ENCODE measurements around the gene CYP2J2. TPM values are rescaled to one million over a fixed set of nuclear protein-coding genes. Genes with fewer than 3 reads are reported as not detected.
A peak's percentile ranks its signal among the peaks of the same experiment; 100 is the strongest.
"Not testable (repeated sequence)": the region's sequence is repeated elsewhere in the genome, so short reads cannot be mapped to it uniquely, and the experiment has no call there.

CYP2J2 gene
- total and polyA plus RNA-seq, 11 donors: 45.6 to 208 (median 101) TPM

GRCh38 chr1:59871746-59872145, 54.8 kb downstream of the CYP2J2 start:
- Histone ChIP-seq H3K9me3 (peaks cover 0 to 6% (median 2%) of the 10 kb centered on the region in 12 donors), H3K4me1 (no peaks in the 10 kb centered on the region), H3K36me3 (no peaks in the 10 kb centered on the region), H3K27ac (no peak overlapping the region), H3K27me3 (no peaks in the 10 kb centered on the region), H3K4me3 (no peak overlapping the region)
- no peak for DNase-seq
- intact Hi-C loops (cut with DNase I): no loop called here
- no peak for TF ChIP-seq POLR2A (IDR thresholded peaks at IDR 0.05)
- TF ChIP-seq, protein P1, sequence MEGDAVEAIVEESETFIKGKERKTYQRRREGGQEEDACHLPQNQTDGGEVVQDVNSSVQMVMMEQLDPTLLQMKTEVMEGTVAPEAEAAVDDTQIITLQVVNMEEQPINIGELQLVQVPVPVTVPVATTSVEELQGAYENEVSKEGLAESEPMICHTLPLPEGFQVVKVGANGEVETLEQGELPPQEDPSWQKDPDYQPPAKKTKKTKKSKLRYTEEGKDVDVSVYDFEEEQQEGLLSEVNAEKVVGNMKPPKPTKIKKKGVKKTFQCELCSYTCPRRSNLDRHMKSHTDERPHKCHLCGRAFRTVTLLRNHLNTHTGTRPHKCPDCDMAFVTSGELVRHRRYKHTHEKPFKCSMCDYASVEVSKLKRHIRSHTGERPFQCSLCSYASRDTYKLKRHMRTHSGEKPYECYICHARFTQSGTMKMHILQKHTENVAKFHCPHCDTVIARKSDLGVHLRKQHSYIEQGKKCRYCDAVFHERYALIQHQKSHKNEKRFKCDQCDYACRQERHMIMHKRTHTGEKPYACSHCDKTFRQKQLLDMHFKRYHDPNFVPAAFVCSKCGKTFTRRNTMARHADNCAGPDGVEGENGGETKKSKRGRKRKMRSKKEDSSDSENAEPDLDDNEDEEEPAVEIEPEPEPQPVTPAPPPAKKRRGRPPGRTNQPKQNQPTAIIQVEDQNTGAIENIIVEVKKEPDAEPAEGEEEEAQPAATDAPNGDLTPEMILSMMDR (IDR thresholded peaks at IDR 0.05): no peak
- no peak for ATAC-seq

DNA sequence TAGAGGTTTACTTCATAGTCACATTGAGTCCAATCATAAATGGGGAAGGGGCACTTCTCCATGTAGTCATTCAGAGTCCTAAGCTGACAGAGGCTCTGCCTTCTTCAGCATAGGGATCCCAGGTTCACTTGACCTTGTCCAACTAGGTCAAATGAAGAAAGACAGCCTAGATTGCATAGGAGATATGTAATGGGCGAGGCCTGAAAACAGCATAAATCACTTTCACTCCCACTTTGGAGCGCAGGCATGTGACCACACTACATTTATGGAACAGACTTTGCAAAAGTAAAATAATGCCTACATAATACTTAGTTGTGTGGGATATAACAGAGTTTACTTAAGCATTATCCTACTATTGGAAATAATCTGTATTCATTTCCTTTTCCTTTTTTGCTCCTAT, 60.1 kb downstream of the CYP2J2 start:
- H3K27ac ChIP-seq: no peak overlapping the region
- ATAC-seq (no peak), DNase-seq (no peak)
- H3K27me3 ChIP-seq: no peaks in the 10 kb centered on the region
- peaks cover 0 to 4% (median 0%) of the 10 kb centered on the region in 9 donors for H3K36me3 ChIP-seq
- H3K4me3 ChIP-seq: no peak overlapping the region
- 91 to 98% (median 96%) methylated on average over 2 of the region's 2 CpGs for WGBS, 4 donors
- H3K4me1 ChIP-seq: no peaks in the 10 kb centered on the region
- intact Hi-C loops (cut with DNase I): no loop called here
- no peak for TF ChIP-seq POLR2A (IDR thresholded peaks at IDR 0.05)
- TF ChIP-seq, protein P1 (IDR thresholded peaks at IDR 0.05): no peak
- H3K9me3 ChIP-seq: no peaks in the 10 kb centered on the region

GRCh38 chr1:59857679-59858354, 68.8 kb downstream of the CYP2J2 start:
- DNase-seq: no peak
- ATAC-seq: peak in 1 of 4 donors; percentile 26
- Histone ChIP-seq H3K27me3 (peaks cover 0 to 4% (median 0%) of the 10 kb centered on the region in 9 donors), H3K4me1 (peaks cover 0 to 8% (median 0%) of the 10 kb centered on the region in 12 donors), H3K4me3 (no peak overlapping the region), H3K36me3 (no peaks in the 10 kb centered on the region), H3K27ac (peak overlapping the region in 1 of 12 donors; percentile 31), H3K9me3 (peaks cover 0 to 6% (median 0%) of the 10 kb centered on the region in 12 donors)
- intact Hi-C loops (cut with DNase I): no loop called here
- TF ChIP-seq, protein P1 (IDR thresholded peaks at IDR 0.05): no peak
- no peak for TF ChIP-seq POLR2A (IDR thresholded peaks at IDR 0.05)
- WGBS, 4 donors: 81 to 85% (median 82%) methylated on average over 5 of the region's 5 CpGs

DNA sequence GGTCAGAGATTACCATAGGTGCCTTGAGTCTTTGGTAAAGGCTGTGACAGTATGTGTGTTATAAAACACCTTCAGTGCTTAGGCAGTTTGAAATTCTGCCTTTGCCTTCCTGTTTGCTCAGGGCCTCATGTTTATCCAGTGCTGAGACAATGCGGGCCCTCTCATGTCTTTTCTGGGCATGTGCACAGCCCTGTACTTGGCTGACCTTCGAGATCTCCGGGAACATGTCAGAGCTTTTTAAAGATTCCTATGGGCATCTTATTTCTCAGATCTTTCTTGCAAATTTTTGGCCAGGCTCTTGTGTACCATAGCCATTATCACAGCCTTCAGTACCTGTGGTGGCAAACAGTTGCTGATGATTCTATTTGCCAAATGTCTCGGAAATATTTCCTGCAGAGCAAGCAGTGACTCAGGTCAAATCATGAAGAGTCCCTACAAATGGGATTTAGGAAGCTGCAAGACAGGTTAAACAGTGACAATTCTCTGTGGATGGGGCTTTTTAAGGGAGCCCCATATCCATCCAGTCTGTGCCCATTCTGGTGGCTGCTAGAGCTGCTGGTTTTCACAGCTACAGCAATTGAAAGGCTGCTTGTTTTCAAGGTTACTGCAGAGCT, 69.7 kb downstream of the CYP2J2 start:
- H3K36me3 ChIP-seq: no peaks in the 10 kb centered on the region
- WGBS, 4 donors: 38 to 51% (median 46%) methylated on average over 4 of the region's 4 CpGs
- intact Hi-C loops (cut with DNase I): no loop called here
- peak overlapping the region in 5 of 12 donors; percentile 11 to 35 (median 29) for H3K27ac ChIP-seq
- H3K4me1 ChIP-seq: peaks cover 0 to 8% (median 0%) of the 10 kb centered on the region in 12 donors
- DNase-seq (peak in 2 of 5 donors; percentile 31 to 33), ATAC-seq (peak; percentile 79 to 89 (median 80))
- no peak for TF ChIP-seq POLR2A (IDR thresholded peaks at IDR 0.05)
- TF ChIP-seq, protein P1 (IDR thresholded peaks at IDR 0.05): no peak
- H3K4me3 ChIP-seq: no peak overlapping the region
- peaks cover 0 to 4% (median 0%) of the 10 kb centered on the region in 9 donors for H3K27me3 ChIP-seq
- H3K9me3 ChIP-seq: peaks cover 0 to 6% (median 0%) of the 10 kb centered on the region in 12 donors

GRCh38 chr1:59855297-59855696, 71.3 kb downstream of the CYP2J2 start:
- 92 to 100% (median 97%) methylated on average over 1 of the region's 1 CpG for WGBS, 4 donors
- H3K4me1 ChIP-seq; H3K27ac ChIP-seq; H3K4me3 ChIP-seq; intact Hi-C loops (cut with DNase I); H3K9me3 ChIP-seq; H3K36me3 ChIP-seq; DNase-seq; ATAC-seq; H3K27me3 ChIP-seq: not testable (repeated sequence)

All from heart left ventricle (tissue), 16 donors.